ENCODE data around the gene ZNF394.

- no peak for TF ChIP-seq CTCF (IDR thresholded peaks at IDR 0.05; ENCODE audit: insufficient read depth, low read length)
- no peak for TF ChIP-seq POLR2AphosphoS5 (IDR thresholded peaks at IDR 0.05; ENCODE audit: low read depth)
- TF ChIP-seq REST (IDR thresholded peaks at IDR 0.05; ENCODE audit: insufficient replicate concordance, low read depth), result no peak
Observed at GRCh38 chr7:99455874-99456273, 44.2 kb downstream of the ZNF394 start.

Data from HL-60 (cell line).